SK-N-SH (cell line): ENCODE measurements around the gene AVPR1B. TPM values are rescaled to one million over a fixed set of nuclear protein-coding genes. Genes with fewer than 3 reads are reported as not detected.
A peak's percentile ranks its signal among the peaks of the same experiment; 100 is the strongest.

Experiments used
- CTCF ChIA-PET: fragments of 300-600, 350-600 bp; formaldehyde crosslinking; extraction: SDS; loops from one replicate; lab custom pipeline; 2021; lab: Yijun Ruan, JAX
- POLR2A ChIA-PET: fragments of 350-600 bp; sonication (Branson Sonifier 250); formaldehyde crosslinking; extraction: SDS; loops from one replicate; lab custom pipeline; 2020; ENCODE audit warnings: antibody characterized with exemption, inconsistent platforms; lab: Yijun Ruan, JAX
- DNase-seq: peaks from one replicate; pipeline ENCODE4 v3.0.0; 2012
- H2AFZ ChIP-seq: fragments of 200-600 bp; sonication (generic); 2 replicates; pipeline ENCODE4 v1.8.1; 2016; ENCODE audit warnings: antibody characterized with exemption, mild to moderate bottlenecking, low read depth
- H3F3A ChIP-seq: fragments of 200-600 bp; sonication (generic); replicated peaks from 2 replicates; pipeline ENCODE3; 2016; ENCODE audit warnings: antibody characterized with exemption, mild to moderate bottlenecking; ENCODE audit not compliant: insufficient read depth
- H3K27ac ChIP-seq, 2 experiments: fragments of 200-500 bp in 1 of 2; fragments of 200-600 bp in 1 of 2; sonication (Bioruptor generic) in 1 of 2; sonication (generic), shearing (Covaris generic) in 1 of 2; 2 replicates each; pipeline versions ENCODE4 v1.5.1 to v1.6.1; 2014 to 2016; ENCODE audit warnings: low read depth in 2 of 2, inconsistent platforms in 1 of 2, low read length in 1 of 2, mild to moderate bottlenecking in 1 of 2, mixed read lengths in 1 of 2
- H3K27me3 ChIP-seq: fragments of 200-600 bp; sonication (generic), shearing (Covaris generic); 2 replicates; pipeline ENCODE4 v1.6.1; 2016; ENCODE audit warnings: mixed run types; ENCODE audit not compliant: insufficient read depth
- H3K36me3 ChIP-seq, 2 experiments: fragments of 200-500 bp in 1 of 2; fragments of 200-600 bp in 1 of 2; sonication (Bioruptor generic) in 1 of 2; sonication (generic) in 1 of 2; replicated peaks in 1 of 2; 2 replicates each; pipeline versions ENCODE3 to v1.5.1; 2014 to 2016; ENCODE audit warnings: low read length in 1 of 2, mild to moderate bottlenecking in 1 of 2; ENCODE audit not compliant: insufficient read depth in 2 of 2, control insufficient read depth in 1 of 2
- H3K4me1 ChIP-seq, 2 experiments: fragments of 200-500 bp in 1 of 2; fragments of 200-600 bp in 1 of 2; sonication (Bioruptor generic) in 1 of 2; sonication (generic), shearing (Covaris generic) in 1 of 2; 2 replicates each; pipeline versions ENCODE4 v1.5.1 to v1.6.1; 2014 to 2016; ENCODE audit warnings: low read depth in 1 of 2, low read length in 1 of 2, mixed run types in 1 of 2; ENCODE audit not compliant: insufficient read depth in 2 of 2, control insufficient read depth in 1 of 2
- H3K4me2 ChIP-seq: fragments of 200-600 bp; sonication (generic), shearing (Covaris generic); 2 replicates; pipeline ENCODE4 v1.6.1; 2017; ENCODE audit warnings: mixed run types
- H3K4me3 ChIP-seq, 2 experiments: fragments of 200-500 bp in 1 of 2; fragments of 200-600 bp in 1 of 2; sonication (Bioruptor generic) in 1 of 2; sonication (generic), shearing (Covaris generic) in 1 of 2; 2 replicates each; pipeline versions ENCODE4 v1.5.1 to v1.8.1; 2014 to 2016; ENCODE audit warnings: low read depth in 2 of 2, inconsistent platforms in 1 of 2, low read length in 1 of 2, mild to moderate bottlenecking in 1 of 2, mixed read lengths in 1 of 2, moderate library complexity in 1 of 2
- H3K79me2 ChIP-seq: fragments of 200-600 bp; sonication (generic); 2 replicates; pipeline ENCODE4 v1.8.1; 2017; ENCODE audit warnings: mild to moderate bottlenecking; ENCODE audit not compliant: insufficient read depth
- H3K9ac ChIP-seq: fragments of 200-600 bp; sonication (generic); 2 replicates; pipeline ENCODE4 v1.6.1; 2017; ENCODE audit warnings: mixed run types
- H3K9me2 ChIP-seq: fragments of 200-600 bp; sonication (generic); 2 replicates; pipeline ENCODE4 v1.6.1; 2017; ENCODE audit warnings: mixed run types
- H3K9me3 ChIP-seq: fragments of 200-600 bp; sonication (generic); 2 replicates; pipeline ENCODE4 v1.6.1; 2017; ENCODE audit warnings: mixed run types, mild to moderate bottlenecking, moderate library complexity
- H4K20me1 ChIP-seq: fragments of 200-600 bp; sonication (generic); 2 replicates; pipeline ENCODE4 v1.6.1; 2017; ENCODE audit warnings: mild to moderate bottlenecking, mixed run types; ENCODE audit not compliant: insufficient read depth
- CHD2 ChIP-seq: fragments of 150-350 bp; IDR thresholded peaks from 2 replicates; pipeline ENCODE4 v1.6.1; 2018; ENCODE audit warnings: low read length; ENCODE audit not compliant: partially characterized antibody
- CTCF ChIP-seq: fragments of 200-600 bp; sonication (generic); IDR thresholded peaks from 2 replicates; pipeline ENCODE4 v1.6.1; 2017; ENCODE audit warnings: antibody characterized with exemption, mild to moderate bottlenecking, moderate library complexity
- EP300 ChIP-seq, 2 experiments: IDR thresholded peaks; 2 replicates each; pipeline versions ENCODE4 v1.4.0 to v1.6.1; 2012; ENCODE audit warnings: borderline replicate concordance in 1 of 2, low read depth in 1 of 2, low read length in 1 of 2
- FOSL2 ChIP-seq: IDR thresholded peaks from 2 replicates; pipeline ENCODE4 v1.4.0; 2012; ENCODE audit warnings: low read depth, mild to moderate bottlenecking, moderate library complexity, borderline replicate concordance
- GABPA ChIP-seq: IDR thresholded peaks from 2 replicates; pipeline ENCODE4 v1.4.0; 2012; ENCODE audit warnings: low read depth, mild to moderate bottlenecking
- GATA2 ChIP-seq: sonication (generic); formaldehyde crosslinking; IDR thresholded peaks from 2 replicates; pipeline ENCODE4 v1.5.0; 2020; ENCODE audit warnings: mild to moderate bottlenecking, missing genetic modification reagents
- IRF3 ChIP-seq: fragments of 150-350 bp; IDR thresholded peaks from 2 replicates; pipeline ENCODE4 v1.6.1; 2016; ENCODE audit warnings: mild to moderate bottlenecking, low read depth, low read length
- JUND ChIP-seq: IDR thresholded peaks from 2 replicates; pipeline ENCODE4 v1.4.0; 2012
- MAX ChIP-seq: IDR thresholded peaks from 2 replicates; pipeline ENCODE4 v1.4.0; 2012; ENCODE audit warnings: low read depth
- MEF2A ChIP-seq: IDR thresholded peaks from 2 replicates; pipeline ENCODE4 v1.4.0; 2012; ENCODE audit warnings: low read depth, borderline replicate concordance
- MXI1 ChIP-seq: IDR thresholded peaks from 2 replicates; pipeline ENCODE4 v1.6.1; 2012; ENCODE audit warnings: mild to moderate bottlenecking, low read depth, low read length, improper control_type of control experiment
- NFIC ChIP-seq: IDR thresholded peaks from 2 replicates; pipeline ENCODE4 v1.4.0; 2012; ENCODE audit warnings: borderline replicate concordance
- PBX3 ChIP-seq: IDR thresholded peaks from 2 replicates; pipeline ENCODE4; 2012
- POLR2AphosphoS5 ChIP-seq: IDR thresholded peaks from 2 replicates; pipeline ENCODE4 v1.6.1; 2012; ENCODE audit warnings: low read depth, low read length
- RCOR1 ChIP-seq: fragments of 150-350 bp; IDR thresholded peaks from 2 replicates; pipeline ENCODE4 v1.6.1; 2017; ENCODE audit warnings: antibody characterized with exemption, low read length
- RFX5 ChIP-seq: IDR thresholded peaks from 2 replicates; pipeline ENCODE4 v1.6.1; 2012; ENCODE audit warnings: mild to moderate bottlenecking, improper control_type of control experiment, low read length
- SMC3 ChIP-seq: IDR thresholded peaks from 2 replicates; pipeline ENCODE4 v1.6.1; 2012; ENCODE audit warnings: low read depth, low read length, improper control_type of control experiment
- TEAD4 ChIP-seq: IDR thresholded peaks from 2 replicates; pipeline ENCODE4 v1.4.0; 2012; ENCODE audit warnings: mild to moderate bottlenecking, borderline replicate concordance; ENCODE audit not compliant: insufficient read depth
- YY1 ChIP-seq: IDR thresholded peaks from 2 replicates; pipeline ENCODE4 v1.4.0; 2012; ENCODE audit warnings: low read depth, mild to moderate bottlenecking
- ZBTB33 ChIP-seq: IDR thresholded peaks from 2 replicates; pipeline ENCODE4 v1.4.0; 2012; ENCODE audit warnings: low read depth, borderline replicate concordance
- WGBS: methylation state at CpG from one replicate; pipeline ENCODE4 v1.1.6; 2017; ENCODE audit warnings: low lambda C conversion rate; 5-methylcytosine and 5-hydroxymethylcytosine counted together
- polyA plus RNA-seq, 3 experiments: library from polyadenylated mRNA; depleted of rRNA; stranded (reverse); fragments of >200 nt; gene quantifications; 2 replicates each; pipeline ENCODE4 v1.2.3, GENCODE V29; 2012

Gene AVPR1B
- polyA plus RNA-seq, 1 of the 3 experiments (the other 2 are of a cell fraction), result not detected

GRCh38 chr1:206081856-206082255 is 35.3 kb downstream of the AVPR1B start:
- H3K9me3 ChIP-seq, result no peaks in the 10 kb centered on the region
- no peaks in the 10 kb centered on the region for H3F3A ChIP-seq
- no peak for DNase-seq
- no peak overlapping the region for H2AFZ ChIP-seq
- no peaks in the 10 kb centered on the region for H3K9me2 ChIP-seq
- H3K4me3 ChIP-seq, result no peak overlapping the region
- 83% methylated on average over 5 of the region's 5 CpGs for WGBS
- H3K79me2 ChIP-seq, result no peaks in the 10 kb centered on the region
- H3K9ac ChIP-seq, result no peak overlapping the region
- no peaks in the 10 kb centered on the region for H4K20me1 ChIP-seq
- CTCF ChIA-PET, result interaction anchor here (1.0 to 3.6 kb wide), 5 partner anchors 11 to 51 kb away, joined by 3 to 16 read pairs (median 4); no protein-coding TSS in a partner anchor
- no peak overlapping the region for H3K4me2 ChIP-seq
- no peaks in the 10 kb centered on the region for H3K36me3 ChIP-seq
- POLR2A ChIA-PET, result no interaction called here
- H3K4me1 ChIP-seq, result peaks cover 0 to 7% of the 10 kb centered on the region in 2 experiments; a peak in 2 of 4 replicates
- no peak for TF ChIP-seq CTCF
- no peak for TF ChIP-seq RFX5
- no peak for TF ChIP-seq TEAD4
- TF ChIP-seq MAX, result no peak
- no peak for TF ChIP-seq FOSL2
- no peak for TF ChIP-seq MXI1
- TF ChIP-seq ZBTB33, result no peak
- no peak overlapping the region for H3K27ac ChIP-seq
- H3K27me3 ChIP-seq, result peaks cover 20% of the 10 kb centered on the region; the same call in 1 of the 2 replicates

GRCh38 chr1:206080026-206080820 is 37.0 kb downstream of the AVPR1B start:
- H3K36me3 ChIP-seq, result no peaks in the 10 kb centered on the region
- POLR2A ChIA-PET, result interaction anchor here (0.6 kb wide), 1 partner anchor 66 kb away, joined by 3 read pairs; no protein-coding TSS in a partner anchor
- CTCF ChIA-PET, result interaction anchor here (0.9 to 3.6 kb wide), 6 partner anchors 26 to 551 kb away, joined by 3 to 16 read pairs (median 4); no protein-coding TSS in a partner anchor
- peak; percentile 84 for TF ChIP-seq GATA2 (CRISPR knock-in tag)
- peak in 1 of 2 experiments; percentile 43; a peak in 1 of 4 replicates for TF ChIP-seq EP300 (IDR thresholded peaks at IDR 0.05; ENCODE audit: borderline replicate concordance in 1 of 2, low read depth in 1 of 2, low read length in 1 of 2)
- TF ChIP-seq POLR2AphosphoS5, result no peak
- TF ChIP-seq RCOR1, result peak; percentile 65; the same call in 1 of the 2 replicates
- no peak for TF ChIP-seq YY1
- TF ChIP-seq NFIC, result no peak
- TF ChIP-seq SMC3, result no peak
- TF ChIP-seq CHD2, result no peak
- TF ChIP-seq JUND, result no peak
- TF ChIP-seq IRF3, result no peak
- no peak for TF ChIP-seq PBX3
- no peak for TF ChIP-seq MEF2A
- no peak for TF ChIP-seq GABPA

More at GRCh38 chr1:206080026-206080820, 37.0 kb downstream of the AVPR1B start:
- Histone ChIP-seq H3K27me3 (peaks cover 14% of the 10 kb centered on the region; the same call in 1 of the 2 replicates), H3K9me2 (no peaks in the 10 kb centered on the region), H3K4me1 (peaks cover 0 to 7% of the 10 kb centered on the region in 2 experiments; a peak in 2 of 4 replicates), H3K4me2 (no peak overlapping the region), H3F3A (no peaks in the 10 kb centered on the region), H3K79me2 (no peaks in the 10 kb centered on the region), H3K27ac (no peak overlapping the region), H3K9ac (no peak overlapping the region), H2AFZ (no peak overlapping the region), H3K4me3 (no peak overlapping the region), H3K9me3 (no peaks in the 10 kb centered on the region), H4K20me1 (no peaks in the 10 kb centered on the region)
- WGBS, result 42% methylated on average over 8 of the region's 8 CpGs
- no peak for DNase-seq
